GM12891 (cell line): ENCODE measurements around the gene ADPRH.

Source experiments
- POLR2A ChIP-seq: IDR thresholded peaks from 2 replicates; pipeline ENCODE4 v1.6.1; 2011; ENCODE audit warnings: low read depth, low read length, control low read depth
- POLR2AphosphoS5 ChIP-seq: IDR thresholded peaks from 2 replicates; pipeline ENCODE4 v1.6.1; 2011; ENCODE audit warnings: low read depth, low read length, control low read depth
- POU2F2 ChIP-seq: IDR thresholded peaks from 2 replicates; pipeline ENCODE4 v1.6.1; 2011; ENCODE audit warnings: low read depth, mild to moderate bottlenecking, control low read depth, low read length, moderate library complexity
- SPI1 ChIP-seq: IDR thresholded peaks from 2 replicates; pipeline ENCODE4 v1.6.1; 2011; ENCODE audit warnings: low read depth, low read length, control low read depth

GRCh38 chr3:119635719-119636118 lies 56.4 kb downstream of the ADPRH start:
- TF ChIP-seq POLR2A (no peak), POLR2AphosphoS5 (no peak), SPI1 (no peak), POU2F2 (no peak)
